Measurements from ENCODE around the gene PI4KA.
A peak's percentile ranks its signal among the peaks of the same experiment; 100 is the strongest.

DNA sequence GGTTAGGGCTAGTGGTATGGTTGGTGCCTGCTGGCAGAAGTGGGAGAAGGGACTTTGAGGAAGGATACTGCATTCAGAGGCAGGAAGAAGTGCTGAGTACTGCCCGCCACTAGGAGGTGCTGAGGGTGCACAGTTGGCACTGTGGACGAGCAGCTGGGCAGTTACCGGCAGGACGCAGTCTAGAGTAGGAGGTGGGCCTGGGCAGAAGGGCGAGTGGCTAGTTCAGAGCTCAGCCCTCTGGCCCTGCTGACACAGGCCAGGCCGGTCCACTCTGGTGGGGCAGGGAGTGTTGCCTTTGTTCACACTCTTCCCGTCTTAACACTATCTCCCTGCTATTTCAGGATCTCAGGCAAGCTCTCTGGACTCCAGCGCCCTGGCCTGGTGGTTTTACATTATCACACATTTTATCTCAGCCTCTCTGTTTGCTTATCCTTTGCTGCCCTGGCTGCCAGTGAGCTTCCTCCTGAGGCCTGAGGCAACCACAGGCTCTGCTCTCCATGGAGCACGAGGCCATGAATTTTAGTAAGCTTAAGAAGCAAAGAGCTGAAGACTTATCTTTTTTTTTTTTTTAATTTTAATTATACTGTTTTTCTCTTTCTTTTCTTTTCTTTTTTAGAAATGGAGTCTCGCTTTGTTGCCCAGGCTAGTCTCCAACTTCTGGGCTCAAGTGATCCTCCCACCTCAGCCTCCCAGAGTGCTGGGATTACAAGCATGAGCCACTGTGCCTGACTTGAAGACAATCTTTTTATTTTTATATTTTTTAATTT, 27.1 kb upstream of the PI4KA start:
- TF ChIP-seq, protein P1, sequence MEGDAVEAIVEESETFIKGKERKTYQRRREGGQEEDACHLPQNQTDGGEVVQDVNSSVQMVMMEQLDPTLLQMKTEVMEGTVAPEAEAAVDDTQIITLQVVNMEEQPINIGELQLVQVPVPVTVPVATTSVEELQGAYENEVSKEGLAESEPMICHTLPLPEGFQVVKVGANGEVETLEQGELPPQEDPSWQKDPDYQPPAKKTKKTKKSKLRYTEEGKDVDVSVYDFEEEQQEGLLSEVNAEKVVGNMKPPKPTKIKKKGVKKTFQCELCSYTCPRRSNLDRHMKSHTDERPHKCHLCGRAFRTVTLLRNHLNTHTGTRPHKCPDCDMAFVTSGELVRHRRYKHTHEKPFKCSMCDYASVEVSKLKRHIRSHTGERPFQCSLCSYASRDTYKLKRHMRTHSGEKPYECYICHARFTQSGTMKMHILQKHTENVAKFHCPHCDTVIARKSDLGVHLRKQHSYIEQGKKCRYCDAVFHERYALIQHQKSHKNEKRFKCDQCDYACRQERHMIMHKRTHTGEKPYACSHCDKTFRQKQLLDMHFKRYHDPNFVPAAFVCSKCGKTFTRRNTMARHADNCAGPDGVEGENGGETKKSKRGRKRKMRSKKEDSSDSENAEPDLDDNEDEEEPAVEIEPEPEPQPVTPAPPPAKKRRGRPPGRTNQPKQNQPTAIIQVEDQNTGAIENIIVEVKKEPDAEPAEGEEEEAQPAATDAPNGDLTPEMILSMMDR (conservative IDR thresholded peaks at IDR 0.05; ENCODE audit: low read length) = peak; percentile 79
- no peak for TF ChIP-seq EZH2phosphoT487 (IDR thresholded peaks at IDR 0.05; ENCODE audit: borderline replicate concordance, low read depth, low read length)

Data from OCI-LY7 (cell line).